ENCODE results near the gene CLTCL1.

CLTCL1 gene

DNA sequence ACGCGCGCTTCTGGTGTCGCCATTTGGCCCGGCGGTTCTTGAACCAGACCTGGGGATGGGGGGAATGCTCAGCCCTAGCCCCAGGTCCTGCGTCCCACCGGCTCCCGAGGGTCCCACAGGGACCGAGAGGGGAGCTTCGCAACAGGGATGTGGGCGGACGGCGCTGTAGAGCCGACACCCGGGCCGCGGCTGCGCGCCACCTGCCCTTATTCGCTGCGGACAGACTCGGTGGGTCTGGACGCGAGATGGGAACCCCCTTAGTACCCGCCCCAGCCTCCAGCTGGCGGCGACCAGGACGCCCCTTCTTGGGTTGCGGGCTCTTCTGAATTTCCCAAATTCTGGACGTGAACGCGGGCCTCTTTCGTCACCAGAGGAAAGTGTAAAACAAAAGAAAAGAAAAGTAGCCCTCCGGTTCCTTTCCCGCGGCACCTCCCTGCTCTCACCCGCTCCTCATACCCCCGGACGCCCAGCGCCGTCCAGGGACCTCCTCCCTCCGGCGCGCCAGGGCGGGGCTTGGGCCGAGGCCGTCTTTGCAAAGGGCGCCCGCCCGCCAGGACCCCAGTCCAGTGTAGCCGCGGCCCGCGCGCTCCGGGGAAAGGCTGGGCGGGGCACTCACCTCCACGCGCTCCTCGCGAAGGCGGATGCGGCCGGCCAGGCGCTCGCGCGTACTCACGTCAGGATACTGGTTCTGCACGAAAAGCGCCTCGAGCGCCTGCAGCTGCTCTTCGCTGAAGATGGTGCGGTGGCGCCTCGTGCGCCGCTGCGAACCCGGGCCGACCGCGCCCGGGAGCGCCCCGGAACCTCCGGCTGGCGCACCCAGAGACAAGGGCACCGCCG lies 142.3 kb downstream of the CLTCL1 start:
- Histone ChIP-seq H3K4me3 (ENCODE audit: low read depth, low read length) (no peak overlapping the region), H3K36me3 (replicated peaks) (no peaks in the 10 kb centered on the region), H3K27ac (no peak overlapping the region), H3K27me3 (replicated peaks) (peaks cover 58% of the 10 kb centered on the region)
- TF ChIP-seq, protein P1, sequence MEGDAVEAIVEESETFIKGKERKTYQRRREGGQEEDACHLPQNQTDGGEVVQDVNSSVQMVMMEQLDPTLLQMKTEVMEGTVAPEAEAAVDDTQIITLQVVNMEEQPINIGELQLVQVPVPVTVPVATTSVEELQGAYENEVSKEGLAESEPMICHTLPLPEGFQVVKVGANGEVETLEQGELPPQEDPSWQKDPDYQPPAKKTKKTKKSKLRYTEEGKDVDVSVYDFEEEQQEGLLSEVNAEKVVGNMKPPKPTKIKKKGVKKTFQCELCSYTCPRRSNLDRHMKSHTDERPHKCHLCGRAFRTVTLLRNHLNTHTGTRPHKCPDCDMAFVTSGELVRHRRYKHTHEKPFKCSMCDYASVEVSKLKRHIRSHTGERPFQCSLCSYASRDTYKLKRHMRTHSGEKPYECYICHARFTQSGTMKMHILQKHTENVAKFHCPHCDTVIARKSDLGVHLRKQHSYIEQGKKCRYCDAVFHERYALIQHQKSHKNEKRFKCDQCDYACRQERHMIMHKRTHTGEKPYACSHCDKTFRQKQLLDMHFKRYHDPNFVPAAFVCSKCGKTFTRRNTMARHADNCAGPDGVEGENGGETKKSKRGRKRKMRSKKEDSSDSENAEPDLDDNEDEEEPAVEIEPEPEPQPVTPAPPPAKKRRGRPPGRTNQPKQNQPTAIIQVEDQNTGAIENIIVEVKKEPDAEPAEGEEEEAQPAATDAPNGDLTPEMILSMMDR (IDR thresholded peaks at IDR 0.05; ENCODE audit: low read depth, low read length, missing control alignments), result no peak
- in situ Hi-C loops (cut with HindIII; ENCODE audit: low pct_ligation_motif_present, low sequenced_read_pairs), result no loop called here
- DNase-seq, result no peak

DNA sequence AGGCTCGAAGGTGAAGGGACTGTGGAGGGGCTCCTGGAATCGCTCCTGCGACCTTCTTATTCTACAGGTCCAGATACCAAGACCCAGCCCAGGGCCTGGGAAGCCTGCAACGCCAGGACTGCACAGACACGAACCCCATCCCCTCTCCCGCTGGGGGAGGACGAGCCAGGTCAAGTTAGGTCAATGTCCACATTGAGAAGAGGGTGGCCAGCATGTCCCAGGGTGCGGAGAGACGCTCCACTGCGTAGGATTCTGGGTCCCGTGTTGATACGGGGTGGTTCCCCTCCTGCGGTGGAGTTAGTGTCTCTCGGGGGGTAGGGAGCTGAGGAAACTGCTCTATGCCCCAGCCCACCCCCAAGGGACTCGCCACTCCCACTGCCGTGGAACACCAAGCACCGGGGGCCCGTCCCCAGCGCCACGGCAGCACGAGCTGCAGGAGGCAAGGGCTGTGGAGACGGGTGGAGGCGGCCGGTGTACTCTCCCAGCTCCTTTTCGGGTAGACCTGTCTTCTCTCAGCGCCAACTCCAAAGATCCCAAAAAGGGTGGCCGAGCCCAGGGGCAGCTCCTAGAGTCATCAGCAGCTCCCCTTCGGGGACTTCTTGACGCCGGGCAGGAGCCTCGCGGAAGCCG lies 143.0 kb downstream of the CLTCL1 start:
- Histone ChIP-seq H3K27me3 (replicated peaks) (peaks cover 56% of the 10 kb centered on the region), H3K4me3 (ENCODE audit: low read depth, low read length) (no peak overlapping the region), H3K36me3 (replicated peaks) (no peaks in the 10 kb centered on the region), H3K27ac (no peak overlapping the region)
- DNase-seq, result no peak
- TF ChIP-seq, protein P1 (IDR thresholded peaks at IDR 0.05; ENCODE audit: low read depth, low read length, missing control alignments), result no peak
- in situ Hi-C loops (cut with HindIII; ENCODE audit: low pct_ligation_motif_present, low sequenced_read_pairs), result no loop called here

DNA sequence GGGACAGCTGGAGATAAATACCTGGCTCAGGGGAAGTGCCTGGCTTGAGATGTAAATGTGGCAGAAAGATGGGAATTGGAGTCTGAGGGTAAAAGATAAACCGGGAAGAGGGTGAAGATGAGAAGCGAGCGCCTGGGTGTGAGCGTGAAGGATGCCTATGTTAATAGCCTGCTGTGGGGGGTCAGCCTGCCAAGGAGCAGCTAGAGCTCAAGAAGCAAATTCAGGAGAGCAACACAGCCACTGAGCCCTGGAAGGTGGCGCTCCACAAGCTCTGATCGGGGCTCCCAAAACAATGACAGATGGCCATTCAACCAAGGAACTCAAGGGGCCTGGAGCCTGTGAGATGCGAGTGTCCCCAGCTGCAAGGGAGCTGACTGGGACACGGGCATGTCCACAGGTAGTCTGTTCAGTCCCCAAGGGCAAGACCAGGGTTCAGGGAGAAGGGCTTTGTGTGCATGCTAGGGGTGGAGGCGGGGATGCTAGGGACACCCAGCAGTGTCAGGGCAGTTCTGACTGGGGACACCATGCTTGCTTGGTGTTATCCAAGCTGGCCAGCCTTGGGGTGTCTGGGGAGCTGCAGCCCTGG lies 144.2 kb downstream of the CLTCL1 start:
- no peak for DNase-seq
- Histone ChIP-seq H3K27me3 (replicated peaks) (peaks cover 48% of the 10 kb centered on the region), H3K27ac (no peak overlapping the region), H3K4me3 (ENCODE audit: low read depth, low read length) (no peak overlapping the region), H3K36me3 (replicated peaks) (peaks cover 5% of the 10 kb centered on the region)
- in situ Hi-C loops (cut with HindIII; ENCODE audit: low pct_ligation_motif_present, low sequenced_read_pairs), result no loop called here
- TF ChIP-seq, protein P1 (IDR thresholded peaks at IDR 0.05; ENCODE audit: low read depth, low read length, missing control alignments), result no peak

DNA sequence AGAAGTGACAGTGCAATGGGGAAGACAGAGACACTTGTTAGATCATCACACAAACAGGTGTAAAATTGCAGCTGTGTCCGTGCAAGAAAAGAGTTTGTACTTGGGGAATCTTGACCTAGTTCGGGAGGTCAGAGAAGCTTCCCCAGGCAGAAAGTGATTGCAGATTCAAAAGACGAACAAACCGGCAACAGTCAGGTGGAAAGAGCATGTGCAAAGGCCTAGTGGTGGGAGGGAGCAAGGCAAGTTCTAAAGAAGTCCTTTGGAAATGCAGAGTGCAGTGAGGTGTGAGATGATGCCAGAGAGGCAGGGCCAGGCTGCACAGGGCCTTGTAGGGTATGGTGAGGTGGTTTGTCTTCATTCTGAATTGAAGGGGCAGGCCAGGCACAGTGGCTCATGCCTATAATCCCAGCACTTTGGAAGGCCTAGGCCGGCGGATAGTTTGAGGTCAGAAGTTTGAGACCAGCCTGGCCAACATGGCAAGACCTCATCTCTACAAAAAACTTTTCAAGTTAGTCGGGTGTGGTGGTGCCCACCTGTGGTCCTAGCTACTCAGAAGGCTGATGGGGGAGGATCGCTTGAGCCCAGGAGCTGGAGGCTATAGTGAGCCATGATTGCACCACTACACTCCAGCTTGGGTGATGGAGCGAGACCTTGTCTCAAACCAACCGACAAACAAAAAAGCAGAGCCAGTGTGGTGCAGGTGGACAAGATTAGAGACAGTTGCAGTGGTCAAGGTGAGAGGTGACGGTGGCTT lies 145.1 kb downstream of the CLTCL1 start:
- Histone ChIP-seq H3K27me3 (replicated peaks) (peaks cover 39% of the 10 kb centered on the region), H3K36me3 (replicated peaks) (peaks cover 9% of the 10 kb centered on the region), H3K27ac (no peak overlapping the region), H3K4me3 (ENCODE audit: low read depth, low read length) (no peak overlapping the region)
- TF ChIP-seq, protein P1 (IDR thresholded peaks at IDR 0.05; ENCODE audit: low read depth, low read length, missing control alignments), result no peak
- no peak for DNase-seq
- in situ Hi-C loops (cut with HindIII; ENCODE audit: low pct_ligation_motif_present, low sequenced_read_pairs), result no loop called here

DNA sequence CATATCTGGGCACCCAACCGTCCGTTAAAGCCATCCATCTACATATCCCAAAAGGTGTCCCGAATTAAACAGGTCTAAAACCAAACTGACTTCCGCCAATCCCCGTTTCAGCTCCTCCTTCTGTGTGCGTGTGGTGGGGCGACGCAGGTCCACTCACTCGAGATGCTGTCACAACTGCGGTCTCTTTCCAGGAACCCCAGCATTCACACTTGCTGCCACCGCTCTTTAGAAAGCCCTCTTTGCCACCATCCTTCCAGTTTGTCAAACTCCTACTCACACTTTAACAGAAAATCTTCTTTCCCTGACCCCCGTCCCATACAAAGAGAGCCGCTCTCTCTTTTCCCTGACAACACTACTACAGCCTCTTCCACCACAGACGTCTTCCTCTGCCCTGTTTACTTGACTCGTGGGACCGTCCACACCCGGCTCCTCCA lies 147.5 kb downstream of the CLTCL1 start:
- no peak for DNase-seq
- Histone ChIP-seq H3K36me3 (replicated peaks) (peaks cover 31% of the 10 kb centered on the region), H3K27ac (peak overlapping the region; percentile 28), H3K4me3 (ENCODE audit: low read depth, low read length) (peak overlapping the region; percentile 88), H3K27me3 (replicated peaks) (peaks cover 20% of the 10 kb centered on the region)
- TF ChIP-seq, protein P1 (IDR thresholded peaks at IDR 0.05; ENCODE audit: low read depth, low read length, missing control alignments), result no peak
- in situ Hi-C loops (cut with HindIII; ENCODE audit: low pct_ligation_motif_present, low sequenced_read_pairs), result no loop called here
